Dendritic cell treated with granulocyte-macrophage colony-stimulating factor and Interleukin-4, amounts not matched to agents 40 ng/mL and 50 ng/mL, for 4 days (primary cell): ENCODE results near the gene PLEKHG2.

Experiments used
- H3K27ac Mint-ChIP-seq: one replicate; pipeline ENCODE4 v1.8.0; 2022; ENCODE audit warnings: mild to moderate bottlenecking, mixed read lengths
- H3K27me3 Mint-ChIP-seq: one replicate; pipeline ENCODE4 v1.8.0; 2022; ENCODE audit warnings: mild to moderate bottlenecking, mixed read lengths
- H3K36me3 Mint-ChIP-seq: one replicate; pipeline ENCODE4 v1.8.0; 2022; ENCODE audit warnings: low read depth, mixed read lengths
- H3K4me1 Mint-ChIP-seq: one replicate; pipeline ENCODE4 v1.8.0; 2022; ENCODE audit warnings: low read depth, mixed read lengths
- H3K4me3 Mint-ChIP-seq: one replicate; pipeline ENCODE4 v1.8.0; 2022; ENCODE audit warnings: mild to moderate bottlenecking, moderate library complexity, mixed read lengths
- H3K9me3 Mint-ChIP-seq: one replicate; pipeline ENCODE4 v1.8.0; 2022; ENCODE audit warnings: mixed read lengths
- intact Hi-C: fragments of 100-400 bp; cut with micrococcal nuclease; formaldehyde crosslinking; loops from one replicate; pipeline ENCODE4 v1.15.0; 2022

Gene PLEKHG2

DNA sequence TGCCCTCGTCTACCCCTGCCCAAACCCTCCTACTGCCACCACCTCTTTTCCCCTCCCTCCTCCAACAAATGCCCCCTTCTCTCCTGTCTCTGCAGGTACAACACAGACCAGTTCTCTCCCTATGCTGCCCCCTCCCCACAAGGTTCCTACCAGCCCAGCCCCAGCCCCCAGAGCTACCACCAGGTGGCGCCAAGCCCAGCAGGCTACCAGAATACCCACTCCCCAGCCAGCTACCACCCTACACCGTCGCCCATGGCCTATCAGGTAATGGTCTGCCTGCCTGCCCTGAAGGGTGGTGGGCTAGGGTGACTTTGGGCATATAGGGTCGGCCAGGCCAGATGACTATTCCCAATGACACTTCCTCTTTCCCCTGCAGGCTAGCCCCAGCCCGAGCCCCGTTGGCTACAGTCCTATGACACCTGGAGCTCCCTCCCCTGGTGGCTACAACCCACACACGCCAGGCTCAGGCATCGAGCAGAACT lies 61.7 kb downstream of the PLEKHG2 start:
- Mint-ChIP-seq H3K4me3 (no peak overlapping the region), H3K36me3 (peaks cover 87% of the 10 kb centered on the region), H3K27me3 (no peaks in the 10 kb centered on the region), H3K9me3 (no peaks in the 10 kb centered on the region), H3K4me1 (peaks cover 7% of the 10 kb centered on the region), H3K27ac (no peak overlapping the region)
- intact Hi-C loops: loop anchor here (1.0 kb wide), 1 partner anchor 58 kb away; the partner anchor contains the start of gene EID2B

DNA sequence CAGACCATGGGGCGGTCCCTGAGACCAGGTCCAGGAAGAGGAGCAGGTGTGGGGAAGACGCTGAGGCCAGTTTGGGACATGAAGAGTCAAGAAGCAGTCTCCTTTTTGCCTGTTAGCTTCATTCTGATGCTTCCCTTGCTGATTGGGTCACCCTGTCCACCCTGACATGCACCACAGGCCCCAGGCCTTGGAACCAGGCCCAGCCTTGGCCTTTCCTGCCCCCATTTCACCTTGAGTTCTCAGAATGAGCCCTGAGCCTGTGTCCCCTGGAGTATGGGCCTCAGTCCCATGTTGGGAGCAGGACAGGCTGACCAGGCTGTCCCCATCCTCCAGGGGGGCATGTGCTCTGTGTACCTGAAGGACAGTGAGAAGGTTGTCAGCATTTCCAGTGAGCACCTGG lies 63.3 kb downstream of the PLEKHG2 start:
- Mint-ChIP-seq H3K27ac (no peak overlapping the region), H3K9me3 (no peaks in the 10 kb centered on the region), H3K4me3 (no peak overlapping the region)

More for the DNA sequence above, 63.3 kb downstream of the PLEKHG2 start:
- intact Hi-C loops: no loop called here
- Mint-ChIP-seq H3K27me3 (no peaks in the 10 kb centered on the region), H3K36me3 (peaks cover 71% of the 10 kb centered on the region), H3K4me1 (peaks cover 19% of the 10 kb centered on the region)
